Natural killer cell (primary cell): ENCODE results near the gene EFCC1. TPM values are rescaled to one million over a fixed set of nuclear protein-coding genes. Genes with fewer than 3 reads are reported as not detected.

Experiments
- ATAC-seq, 3 donors: fragments of 150-1000 bp in 2 of 3; fragments of 200-7000 bp in 1 of 3; cut with Tn5 transposase; 1 replicate in 1 of 3; 2 replicates in 2 of 3; pipeline ENCODE4 v1.10.0; 2021; ENCODE audit warnings: mild to moderate bottlenecking in 2 of 3, moderate library complexity in 2 of 3
- DNase-seq, 2 donors: peaks; one replicate each; pipeline versions ENCODE4 v3.0.0 to v3.0.0-alpha.2; 2013 to 2021; ENCODE audit warnings: mixed read lengths in 1 of 2
- H3K27ac ChIP-seq: one replicate; pipeline ENCODE4 v1.5.1; 2013; ENCODE audit warnings: mild to moderate bottlenecking, low read length
- H3K27me3 ChIP-seq: one replicate; pipeline ENCODE4 v1.6.1; 2013; ENCODE audit warnings: low read length; ENCODE audit not compliant: control insufficient read depth, insufficient read depth
- H3K36me3 ChIP-seq: one replicate; pipeline ENCODE4 v1.6.1; 2013; ENCODE audit warnings: low read length; ENCODE audit not compliant: control insufficient read depth, insufficient read depth
- H3K4me1 ChIP-seq: one replicate; pipeline ENCODE4 v1.6.1; 2013; ENCODE audit warnings: low read length; ENCODE audit not compliant: control insufficient read depth, insufficient read depth
- H3K4me3 ChIP-seq: one replicate; pipeline ENCODE4 v1.5.1; 2013; ENCODE audit warnings: low read length
- H3K9me3 ChIP-seq: one replicate; pipeline ENCODE4 v1.6.1; 2013; ENCODE audit warnings: low read length; ENCODE audit not compliant: control insufficient read depth, insufficient read depth
- H3K27ac Mint-ChIP-seq, 2 donors: one replicate each; pipeline ENCODE4 v1.8.0; 2022; ENCODE audit warnings: mild to moderate bottlenecking in 2 of 2, mixed read lengths in 2 of 2, moderate library complexity in 1 of 2
- H3K27me3 Mint-ChIP-seq, 2 donors: one replicate each; pipeline ENCODE4 v1.8.0; 2022; ENCODE audit warnings: low read depth in 2 of 2, mixed read lengths in 2 of 2
- H3K36me3 Mint-ChIP-seq: one replicate; pipeline ENCODE4 v1.8.0; 2022; ENCODE audit warnings: mixed read lengths
- H3K4me1 Mint-ChIP-seq, 2 donors: one replicate each; pipeline ENCODE4 v1.8.0; 2022; ENCODE audit warnings: mixed read lengths in 2 of 2
- H3K4me3 Mint-ChIP-seq: one replicate; pipeline ENCODE4 v1.8.0; 2022; ENCODE audit warnings: mild to moderate bottlenecking, moderate library complexity, mixed read lengths
- H3K9me3 Mint-ChIP-seq, 2 donors: one replicate each; pipeline ENCODE4 v1.8.0; 2022; ENCODE audit warnings: mixed read lengths in 2 of 2
- WGBS: methylation state at CpG from one replicate; pipeline ENCODE4 v1.1.7; 2013; ENCODE audit warnings: missing lambda C conversion rate; ENCODE audit not compliant: insufficient coverage; 5-methylcytosine and 5-hydroxymethylcytosine counted together
- intact Hi-C: fragments of 100-400 bp; cut with micrococcal nuclease; formaldehyde crosslinking; loops from one replicate; pipeline ENCODE4 v1.14.2; 2022
- total RNA-seq, 4 donors: library from RNA; stranded (reverse); fragments of 120-200 nt in 1 of 4; gene quantifications; one replicate each; pipeline versions ENCODE4 v1.2.3 to v1.2.4, GENCODE V29; 2013 to 2022
- TF ChIP-seq, protein P1 (sequence below): fragments of 200-600 bp; IDR thresholded peaks from one replicate; pipeline ENCODE4 v1.8.0; 2022; ENCODE audit warnings: antibody characterized with exemption

The EFCC1 gene
- total RNA-seq, 3 donors from 2014 or later (not counting 1 experiment from before 2014, with no cell fraction given), result 0.28 to 0.70 TPM; not detected in 1

DNA sequence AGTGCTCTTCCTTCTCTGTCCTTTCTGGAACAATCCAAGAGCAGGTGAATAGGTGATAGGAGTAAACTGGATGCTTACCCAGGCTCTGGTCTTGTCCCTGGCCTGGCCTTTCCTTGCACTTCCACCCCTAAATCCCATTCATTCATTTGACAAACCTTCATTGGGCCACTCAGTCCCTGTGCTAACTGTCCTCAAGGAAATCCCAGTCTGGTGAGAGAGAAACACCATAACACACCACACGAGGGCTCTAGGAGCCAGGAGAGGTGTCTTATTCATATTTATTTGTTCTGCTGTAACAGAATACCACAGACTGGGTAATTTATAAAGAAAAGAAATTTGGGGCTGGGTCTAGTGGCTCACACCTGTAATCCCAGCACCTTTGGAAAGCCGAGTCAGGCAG is 22.8 kb downstream of the EFCC1 start:
- H3K4me3 ChIP-seq, result no peak overlapping the region
- H3K36me3 ChIP-seq, result no peaks in the 10 kb centered on the region
- intact Hi-C loops, result no loop called here
- peaks cover 34 to 41% of the 10 kb centered on the region in 2 donors for H3K4me1 Mint-ChIP-seq
- ATAC-seq (no peak), DNase-seq (no peak)
- TF ChIP-seq, protein P1, sequence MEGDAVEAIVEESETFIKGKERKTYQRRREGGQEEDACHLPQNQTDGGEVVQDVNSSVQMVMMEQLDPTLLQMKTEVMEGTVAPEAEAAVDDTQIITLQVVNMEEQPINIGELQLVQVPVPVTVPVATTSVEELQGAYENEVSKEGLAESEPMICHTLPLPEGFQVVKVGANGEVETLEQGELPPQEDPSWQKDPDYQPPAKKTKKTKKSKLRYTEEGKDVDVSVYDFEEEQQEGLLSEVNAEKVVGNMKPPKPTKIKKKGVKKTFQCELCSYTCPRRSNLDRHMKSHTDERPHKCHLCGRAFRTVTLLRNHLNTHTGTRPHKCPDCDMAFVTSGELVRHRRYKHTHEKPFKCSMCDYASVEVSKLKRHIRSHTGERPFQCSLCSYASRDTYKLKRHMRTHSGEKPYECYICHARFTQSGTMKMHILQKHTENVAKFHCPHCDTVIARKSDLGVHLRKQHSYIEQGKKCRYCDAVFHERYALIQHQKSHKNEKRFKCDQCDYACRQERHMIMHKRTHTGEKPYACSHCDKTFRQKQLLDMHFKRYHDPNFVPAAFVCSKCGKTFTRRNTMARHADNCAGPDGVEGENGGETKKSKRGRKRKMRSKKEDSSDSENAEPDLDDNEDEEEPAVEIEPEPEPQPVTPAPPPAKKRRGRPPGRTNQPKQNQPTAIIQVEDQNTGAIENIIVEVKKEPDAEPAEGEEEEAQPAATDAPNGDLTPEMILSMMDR, result no peak
- no peaks in the 10 kb centered on the region for H3K9me3 ChIP-seq
- no peak overlapping the region for H3K27ac ChIP-seq
- H3K27ac Mint-ChIP-seq, result peak overlapping the region; percentile 99 to 100
- H3K9me3 Mint-ChIP-seq, result no peaks in the 10 kb centered on the region
- H3K4me1 ChIP-seq, result peaks cover 34% of the 10 kb centered on the region
- H3K27me3 Mint-ChIP-seq, result no peaks in the 10 kb centered on the region
- H3K27me3 ChIP-seq, result no peaks in the 10 kb centered on the region
- WGBS, result 100% methylated on average over 1 of the region's 2 CpGs
- no peak overlapping the region for H3K4me3 Mint-ChIP-seq
- H3K36me3 Mint-ChIP-seq, result no peaks in the 10 kb centered on the region

DNA sequence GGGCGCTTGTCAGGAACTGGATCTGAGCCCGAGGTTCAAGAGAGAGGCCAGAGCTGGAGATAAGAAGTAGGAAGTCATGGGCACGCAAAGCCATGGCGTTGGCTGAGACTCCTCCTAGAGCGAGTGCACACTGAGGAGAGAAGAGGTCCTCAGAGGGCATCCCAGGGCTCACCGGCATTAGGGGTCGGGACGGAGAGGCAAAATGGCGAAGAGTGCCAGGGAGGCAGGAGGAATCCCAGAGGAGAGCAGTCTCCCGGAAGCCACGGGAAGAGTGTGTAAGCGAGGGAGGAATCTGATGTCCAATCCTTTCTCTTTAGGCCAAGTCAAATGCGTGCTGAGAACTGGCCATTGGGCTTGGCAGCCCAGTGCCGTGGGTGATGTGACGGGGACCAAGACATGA is 24.0 kb downstream of the EFCC1 start:
- no peaks in the 10 kb centered on the region for H3K27me3 ChIP-seq
- ATAC-seq (no peak), DNase-seq (no peak)
- TF ChIP-seq, protein P1, result no peak
- H3K9me3 Mint-ChIP-seq, result no peaks in the 10 kb centered on the region
- H3K27ac ChIP-seq, result no peak overlapping the region
- H3K9me3 ChIP-seq, result no peaks in the 10 kb centered on the region
- H3K36me3 Mint-ChIP-seq, result no peaks in the 10 kb centered on the region
- peaks cover 34% of the 10 kb centered on the region for H3K4me1 ChIP-seq
- no peaks in the 10 kb centered on the region for H3K36me3 ChIP-seq
- no peaks in the 10 kb centered on the region for H3K27me3 Mint-ChIP-seq
- intact Hi-C loops, result loop anchor here (5.0 kb wide), 2 partner anchors 42 to 222 kb away; partner anchors contain the start of gene COPG1
- no peak overlapping the region for H3K4me3 Mint-ChIP-seq
- H3K4me3 ChIP-seq, result no peak overlapping the region
- H3K4me1 Mint-ChIP-seq, result peaks cover 30 to 40% of the 10 kb centered on the region in 2 donors
- 94% methylated on average over 15 of the region's 15 CpGs for WGBS
- H3K27ac Mint-ChIP-seq, result peak overlapping the region; percentile 99 to 100

DNA sequence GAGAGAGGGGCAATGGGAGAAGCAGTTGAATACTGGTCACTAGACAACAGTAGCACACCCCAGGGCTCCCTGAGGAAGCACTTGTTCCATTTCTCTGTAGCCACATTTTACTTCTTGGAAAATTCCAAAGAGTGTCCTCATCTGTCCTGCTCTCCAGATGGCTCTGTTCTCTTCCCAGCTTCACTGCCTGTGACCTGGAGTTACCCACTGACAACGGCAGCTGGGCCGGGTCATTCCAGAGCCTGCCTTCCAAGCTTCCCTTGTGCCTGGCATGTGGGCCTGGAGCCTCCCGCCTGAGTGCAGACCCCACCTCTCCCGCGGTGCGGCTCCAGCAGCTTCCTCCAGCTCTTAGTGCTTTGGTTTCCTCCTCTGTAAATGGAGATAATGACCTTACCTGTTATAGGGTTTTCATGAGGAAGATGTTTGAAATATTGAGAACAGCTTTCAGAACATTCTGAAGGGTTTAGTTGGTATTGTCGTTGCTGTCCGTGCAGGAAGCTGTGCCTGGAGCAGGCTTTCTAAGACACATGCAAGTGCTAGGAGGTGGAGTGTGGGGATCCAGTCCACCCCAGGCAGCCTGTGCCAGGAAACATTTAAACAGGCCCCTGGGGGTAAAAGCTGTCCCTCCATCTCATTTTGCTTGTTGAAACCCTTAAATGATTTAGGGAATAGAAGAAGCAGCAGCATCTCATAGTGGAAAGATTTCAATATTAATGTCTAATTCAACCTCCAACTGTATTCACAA is 24.8 kb downstream of the EFCC1 start:
- WGBS, result 93% methylated on average over 8 of the region's 8 CpGs
- ATAC-seq, result no peak
- Histone ChIP-seq H3K9me3 (no peaks in the 10 kb centered on the region), H3K36me3 (no peaks in the 10 kb centered on the region), H3K27ac (peak overlapping the region; percentile 74), H3K4me3 (no peak overlapping the region), H3K4me1 (peaks cover 34% of the 10 kb centered on the region), H3K27me3 (no peaks in the 10 kb centered on the region)
- Mint-ChIP-seq H3K9me3 (no peaks in the 10 kb centered on the region), H3K4me3 (peak overlapping the region; percentile 87), H3K27me3 (no peaks in the 10 kb centered on the region), H3K36me3 (no peaks in the 10 kb centered on the region), H3K27ac (peak overlapping the region; percentile 99 to 100), H3K4me1 (peaks cover 30 to 40% of the 10 kb centered on the region in 2 donors)
- TF ChIP-seq, protein P1, result no peak
- DNase-seq, result no peak
- intact Hi-C loops, result loop anchor here (5.0 kb wide), 2 partner anchors 41 to 221 kb away; partner anchors contain the start of gene COPG1
